T-helper 9 cell (primary cell): ENCODE results near the gene BPIFB4.

Experiments
- DNase-seq: peaks from one replicate; pipeline ENCODE4 v3.0.0-alpha.2; 2020

BPIFB4 gene

GRCh38 chr20:33062105-33062824, 17.2 kb upstream of the BPIFB4 start:
- DNase-seq, result no peak

GRCh38 chr20:33062825-33063149, 16.7 kb upstream of the BPIFB4 start:
- DNase-seq, result no peak

- DNase-seq, result no peak
Measured at GRCh38 chr20:33063271-33063670, 16.2 kb upstream of the BPIFB4 start.

GRCh38 chr20:33064572-33065287, 14.7 kb upstream of the BPIFB4 start:
- no peak for DNase-seq

GRCh38 chr20:33065785-33066184, 13.7 kb upstream of the BPIFB4 start:
- no peak for DNase-seq

- no peak for DNase-seq
Measured at GRCh38 chr20:33067806-33068205, 11.6 kb upstream of the BPIFB4 start.

GRCh38 chr20:33068251-33068939, 11.0 kb upstream of the BPIFB4 start:
- DNase-seq, result no peak

- no peak for DNase-seq
Measured at GRCh38 chr20:33069673-33070072, 9.8 kb upstream of the BPIFB4 start.

- DNase-seq, result no peak
Measured at GRCh38 chr20:33070111-33071053, 9.1 kb upstream of the BPIFB4 start.

- no peak for DNase-seq
Measured at GRCh38 chr20:33071198-33071597, 8.2 kb upstream of the BPIFB4 start.

GRCh38 chr20:33072362-33072761, 7.1 kb upstream of the BPIFB4 start:
- DNase-seq, result no peak

GRCh38 chr20:33072813-33073212, 6.6 kb upstream of the BPIFB4 start:
- no peak for DNase-seq

- DNase-seq, result no peak
Measured at GRCh38 chr20:33074675-33075074, 4.8 kb upstream of the BPIFB4 start.

- DNase-seq, result no peak
Measured at GRCh38 chr20:33075281-33075680, 4.2 kb upstream of the BPIFB4 start.

- DNase-seq, result peak; percentile 4
Measured at GRCh38 chr20:33076662-33077372, 2.6 kb upstream of the BPIFB4 start.

- no peak for DNase-seq
Measured at GRCh38 chr20:33081411-33082154, 2.1 kb downstream of the BPIFB4 start.

GRCh38 chr20:33082546-33082945, 3.1 kb downstream of the BPIFB4 start:
- no peak for DNase-seq

GRCh38 chr20:33083544-33084340, 4.3 kb downstream of the BPIFB4 start:
- no peak for DNase-seq

- no peak for DNase-seq
Measured at GRCh38 chr20:33084722-33085121, 5.3 kb downstream of the BPIFB4 start.

- DNase-seq, result no peak
Measured at GRCh38 chr20:33086052-33086722, 6.7 kb downstream of the BPIFB4 start.
